MM.1S (cell line): Measurements from ENCODE around the gene SNW1.

Experiments used
- DNase-seq: peaks from one replicate; pipeline ENCODE4 v3.0.0-alpha.2; 2015
- H2AFZ ChIP-seq: fragments of 300-600 bp; sonication (generic); 2 replicates; pipeline ENCODE4 v1.6.0; 2016; ENCODE audit warnings: antibody characterized with exemption, low read length
- H3F3A ChIP-seq: fragments of 300-600 bp; sonication (generic); 2 replicates; pipeline ENCODE4 v1.6.1; 2016; ENCODE audit warnings: mild to moderate bottlenecking, antibody characterized with exemption, low read length, moderate library complexity, mixed read lengths; ENCODE audit not compliant: insufficient read depth
- H3K27ac ChIP-seq: fragments of 300-600 bp; sonication (generic); 2 replicates; pipeline ENCODE4 v1.5.1; 2016; ENCODE audit warnings: mild to moderate bottlenecking, low read length
- H3K27me3 ChIP-seq: fragments of 300-600 bp; sonication (generic); replicated peaks from 2 replicates; pipeline ENCODE4 v1.6.0; 2016; ENCODE audit warnings: low read length; ENCODE audit not compliant: insufficient read depth
- H3K36me3 ChIP-seq: fragments of 300-600 bp; sonication (generic); replicated peaks from 2 replicates; pipeline ENCODE4 v1.6.1; 2016; ENCODE audit warnings: mild to moderate bottlenecking, low read length, mixed read lengths; ENCODE audit not compliant: insufficient read depth
- H3K4me1 ChIP-seq: fragments of 300-600 bp; sonication (generic); 2 replicates; pipeline ENCODE4 v1.6.1; 2016; ENCODE audit warnings: low read length, mixed read lengths
- H3K4me2 ChIP-seq: fragments of 300-600 bp; sonication (generic); 2 replicates; pipeline ENCODE4 v1.6.0; 2016; ENCODE audit warnings: low read depth, low read length
- H3K4me3 ChIP-seq: fragments of 300-600 bp; sonication (generic); 2 replicates; pipeline ENCODE4 v1.5.1; 2016; ENCODE audit warnings: low read length, mixed read lengths
- H3K79me2 ChIP-seq: fragments of 300-600 bp; sonication (generic); 2 replicates; pipeline ENCODE4 v1.6.1; 2016; ENCODE audit warnings: mixed run types, low read length, mixed read lengths
- H3K9ac ChIP-seq: fragments of 300-600 bp; sonication (generic); 2 replicates; pipeline ENCODE4 v1.6.1; 2016; ENCODE audit warnings: low read length, mixed read lengths
- H3K9me2 ChIP-seq: fragments of 300-600 bp; sonication (generic); replicated peaks from 2 replicates; pipeline ENCODE4 v1.6.1; 2016; ENCODE audit warnings: mild to moderate bottlenecking, low read length, mixed read lengths; ENCODE audit not compliant: insufficient read depth
- H3K9me3 ChIP-seq: fragments of 300-600 bp; sonication (generic); replicated peaks from 2 replicates; pipeline ENCODE4 v1.6.1; 2016; ENCODE audit warnings: mild to moderate bottlenecking, low read length, mixed read lengths; ENCODE audit not compliant: insufficient read depth
- H4K20me1 ChIP-seq: fragments of 300-600 bp; sonication (generic); 2 replicates; pipeline ENCODE4 v1.6.1; 2016; ENCODE audit warnings: mild to moderate bottlenecking, low read length, moderate library complexity, mixed read lengths; ENCODE audit not compliant: insufficient read depth
- EZH2 ChIP-seq: fragments of 300-600 bp; sonication (generic); optimal IDR thresholded peaks from 2 replicates; pipeline ENCODE3; 2017; ENCODE audit warnings: low read depth, mild to moderate bottlenecking, antibody characterized with exemption, low read length, mixed read lengths
- EZH2phosphoT487 ChIP-seq: fragments of 300-600 bp; sonication (generic); IDR thresholded peaks from 2 replicates; pipeline ENCODE4 v1.6.1; 2018; ENCODE audit warnings: antibody characterized with exemption, low read length
- TF ChIP-seq, protein P1 (sequence below): fragments of 300-600 bp; sonication (generic); IDR thresholded peaks from 2 replicates; pipeline ENCODE4 v1.5.1; 2016; ENCODE audit warnings: antibody characterized with exemption, low read length, mixed read lengths

SNW1 gene

DNA sequence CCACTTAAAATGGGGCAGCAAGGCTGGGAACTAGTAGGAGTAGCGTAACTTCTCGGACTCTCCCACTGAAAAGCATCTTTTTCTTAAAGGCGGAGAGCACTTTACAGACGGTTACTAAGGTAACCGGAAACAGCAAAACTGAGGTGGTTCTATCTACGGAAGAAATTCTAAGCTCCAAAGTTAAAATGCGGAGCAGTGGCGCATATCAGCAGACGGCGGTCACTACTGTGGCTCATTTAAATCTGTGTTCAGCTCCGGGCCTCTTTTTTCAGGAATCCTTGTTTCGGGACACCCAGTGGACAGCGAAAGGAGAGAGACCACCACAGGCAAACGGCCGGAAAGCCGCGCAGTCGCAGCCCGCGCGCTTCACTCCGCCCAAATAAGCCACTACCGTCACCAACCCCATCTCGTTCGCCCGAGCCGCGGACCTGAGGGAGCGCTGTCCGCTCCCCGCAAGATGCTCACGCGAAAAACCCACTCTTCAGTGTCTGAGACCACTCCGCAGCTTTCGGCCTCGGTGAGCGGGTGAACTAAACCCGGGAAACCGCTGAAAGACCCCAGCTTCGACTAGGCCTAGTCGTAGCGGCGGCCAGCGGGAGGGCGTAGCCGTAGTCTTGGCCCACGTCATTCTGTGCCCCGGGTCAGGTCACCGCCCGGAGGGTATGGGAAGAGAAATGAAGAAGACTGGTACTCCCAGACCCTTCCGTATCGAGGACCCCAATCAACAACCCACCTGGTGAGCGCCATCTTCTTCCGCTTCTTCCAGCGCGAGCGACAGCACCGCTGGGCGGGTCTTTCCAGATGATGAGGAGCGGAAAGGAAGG is at the start of gene SNW1:
SNW1 (minus strand) TSS at position 776 of the 824 bp plus-strand sequence; CDS start at position 747, 29 bp downstream.
- Histone ChIP-seq H3K36me3 (no peaks in the 10 kb centered on the region), H3K9me3 (no peaks in the 10 kb centered on the region), H3K4me3 (peak within 1 kb of the TSS; percentile 95), H2AFZ (peak within 1 kb of the TSS; percentile 93), H3F3A (no peaks in the 10 kb centered on the region), H3K4me1 (no peaks in the 10 kb centered on the region), H3K79me2 (peaks cover 50% of the 10 kb centered on the region), H3K9ac (peak within 1 kb of the TSS; percentile 92), H3K4me2 (peak within 1 kb of the TSS; percentile 47), H3K9me2 (no peaks in the 10 kb centered on the region), H3K27me3 (no peaks in the 10 kb centered on the region), H3K27ac (peak within 1 kb of the TSS; percentile 58), H4K20me1 (no peaks in the 10 kb centered on the region)
- DNase-seq: peak; percentile 86
- TF ChIP-seq, protein P1, sequence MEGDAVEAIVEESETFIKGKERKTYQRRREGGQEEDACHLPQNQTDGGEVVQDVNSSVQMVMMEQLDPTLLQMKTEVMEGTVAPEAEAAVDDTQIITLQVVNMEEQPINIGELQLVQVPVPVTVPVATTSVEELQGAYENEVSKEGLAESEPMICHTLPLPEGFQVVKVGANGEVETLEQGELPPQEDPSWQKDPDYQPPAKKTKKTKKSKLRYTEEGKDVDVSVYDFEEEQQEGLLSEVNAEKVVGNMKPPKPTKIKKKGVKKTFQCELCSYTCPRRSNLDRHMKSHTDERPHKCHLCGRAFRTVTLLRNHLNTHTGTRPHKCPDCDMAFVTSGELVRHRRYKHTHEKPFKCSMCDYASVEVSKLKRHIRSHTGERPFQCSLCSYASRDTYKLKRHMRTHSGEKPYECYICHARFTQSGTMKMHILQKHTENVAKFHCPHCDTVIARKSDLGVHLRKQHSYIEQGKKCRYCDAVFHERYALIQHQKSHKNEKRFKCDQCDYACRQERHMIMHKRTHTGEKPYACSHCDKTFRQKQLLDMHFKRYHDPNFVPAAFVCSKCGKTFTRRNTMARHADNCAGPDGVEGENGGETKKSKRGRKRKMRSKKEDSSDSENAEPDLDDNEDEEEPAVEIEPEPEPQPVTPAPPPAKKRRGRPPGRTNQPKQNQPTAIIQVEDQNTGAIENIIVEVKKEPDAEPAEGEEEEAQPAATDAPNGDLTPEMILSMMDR: no peak
- TF ChIP-seq EZH2phosphoT487: no peak
- no peak for TF ChIP-seq EZH2

DNA sequence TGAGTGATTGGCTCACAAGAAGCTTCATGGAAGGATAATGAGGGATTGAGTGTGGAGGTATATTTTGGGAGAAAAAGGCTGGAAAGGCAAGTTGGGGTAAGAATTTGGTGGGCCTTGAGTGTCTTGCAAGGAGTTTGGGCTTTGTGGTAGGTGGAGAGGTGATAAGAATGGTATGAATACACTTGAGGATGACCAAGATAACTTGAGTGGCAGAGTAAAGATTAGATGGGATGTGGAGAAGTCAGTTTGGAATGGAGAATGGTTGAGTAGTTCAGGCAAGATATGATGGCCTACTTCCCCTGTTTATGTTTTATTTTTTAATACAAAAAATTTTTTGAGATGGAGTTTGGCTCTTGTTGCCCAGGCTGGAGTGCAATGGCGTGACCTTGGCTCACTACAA is 48.1 kb upstream of the SNW1 start:
- no peak for DNase-seq
- no peaks in the 10 kb centered on the region for H4K20me1 ChIP-seq
- no peaks in the 10 kb centered on the region for H3F3A ChIP-seq
- H3K36me3 ChIP-seq: no peaks in the 10 kb centered on the region
- no peaks in the 10 kb centered on the region for H3K27me3 ChIP-seq
- H3K4me1 ChIP-seq: no peaks in the 10 kb centered on the region
- H3K9me3 ChIP-seq: no peaks in the 10 kb centered on the region
- TF ChIP-seq, protein P1: no peak
- TF ChIP-seq EZH2 (no peak), EZH2phosphoT487 (no peak)
- H3K4me3 ChIP-seq: no peak overlapping the region
- no peak overlapping the region for H3K4me2 ChIP-seq
- H3K9me2 ChIP-seq: no peaks in the 10 kb centered on the region
- H3K79me2 ChIP-seq: no peaks in the 10 kb centered on the region
- no peak overlapping the region for H3K9ac ChIP-seq
- no peak overlapping the region for H2AFZ ChIP-seq
- H3K27ac ChIP-seq: no peak overlapping the region

DNA sequence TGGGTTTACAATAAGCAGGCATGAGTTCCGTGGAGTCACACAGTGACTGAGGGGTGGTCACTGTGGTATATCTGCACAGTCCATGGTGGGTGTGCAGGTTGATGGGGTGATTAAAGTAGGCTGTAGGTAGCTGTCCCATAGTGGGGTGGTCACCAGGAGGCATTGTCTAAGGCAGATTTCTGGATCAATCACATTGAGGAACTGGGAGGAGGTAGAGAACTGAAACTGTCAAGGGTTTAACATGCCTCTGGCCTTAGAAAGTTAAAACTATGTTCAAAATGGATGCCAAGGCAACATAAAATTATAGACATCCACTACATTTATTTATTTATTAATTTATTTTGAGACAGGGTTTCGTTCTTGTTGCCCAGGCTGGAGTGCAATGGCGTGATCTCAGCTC is 47.3 kb upstream of the SNW1 start:
- H3K9ac ChIP-seq: no peak overlapping the region
- no peak for TF ChIP-seq EZH2
- no peaks in the 10 kb centered on the region for H3K9me3 ChIP-seq
- no peaks in the 10 kb centered on the region for H3K9me2 ChIP-seq
- H3K79me2 ChIP-seq: no peaks in the 10 kb centered on the region
- H3K4me1 ChIP-seq: no peaks in the 10 kb centered on the region
- H3K27ac ChIP-seq: no peak overlapping the region
- H3K27me3 ChIP-seq: no peaks in the 10 kb centered on the region
- H2AFZ ChIP-seq: no peak overlapping the region
- no peak overlapping the region for H3K4me2 ChIP-seq
- H3F3A ChIP-seq: no peaks in the 10 kb centered on the region
- no peaks in the 10 kb centered on the region for H4K20me1 ChIP-seq
- H3K4me3 ChIP-seq: no peak overlapping the region
- DNase-seq: no peak
- no peaks in the 10 kb centered on the region for H3K36me3 ChIP-seq

DNA sequence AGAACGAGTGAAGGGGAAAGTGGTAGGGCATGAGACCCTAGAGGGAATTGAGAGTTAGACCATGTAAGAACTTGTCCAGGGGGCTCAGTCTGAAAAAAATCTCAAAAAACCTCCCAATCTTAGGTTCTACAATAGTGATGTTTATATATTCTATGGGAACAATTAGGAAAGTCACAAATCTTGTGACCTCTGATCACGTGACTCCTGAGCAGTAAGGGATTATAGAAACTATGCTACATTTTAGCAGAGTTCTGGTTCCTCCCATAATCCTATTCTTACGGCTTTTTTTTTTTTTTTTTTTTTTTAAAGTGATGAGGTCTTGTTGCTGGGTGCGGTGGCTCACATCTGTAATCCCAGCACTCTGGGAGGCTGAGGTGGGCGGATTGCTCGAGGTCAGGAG is 44.8 kb upstream of the SNW1 start:
- Histone ChIP-seq H3K9me2 (no peaks in the 10 kb centered on the region), H3K27ac (no peak overlapping the region), H3K27me3 (no peaks in the 10 kb centered on the region), H3K9me3 (no peaks in the 10 kb centered on the region), H3K36me3 (no peaks in the 10 kb centered on the region), H3K4me3 (no peak overlapping the region), H3K79me2 (no peaks in the 10 kb centered on the region), H3K4me1 (no peaks in the 10 kb centered on the region), H2AFZ (no peak overlapping the region), H3F3A (no peaks in the 10 kb centered on the region), H4K20me1 (no peaks in the 10 kb centered on the region), H3K9ac (no peak overlapping the region), H3K4me2 (no peak overlapping the region)
- DNase-seq: no peak
- TF ChIP-seq EZH2: no peak
- TF ChIP-seq EZH2phosphoT487: no peak
- TF ChIP-seq, protein P1: no peak
